Activated CD4-positive, alpha-beta T cell treated with anti-CD3 and anti-CD28 coated beads, Interleukin-2, amount 10 ng/mL, durations not matched to agents 24 days and 14 days (primary cell): ENCODE data around the gene TNFRSF4. TPM values are rescaled to one million over a fixed set of nuclear protein-coding genes. Genes with fewer than 3 reads are reported as not detected.
"Not testable (repeated sequence)": the region's sequence is repeated elsewhere in the genome, so short reads cannot be mapped to it uniquely, and the experiment has no call there.

Experiments
- DNase-seq: peaks from one replicate; pipeline ENCODE4 v3.0.0; 2022
- H3K27ac Mint-ChIP-seq: one replicate; pipeline ENCODE4 v1.8.0; 2022; ENCODE audit warnings: mild to moderate bottlenecking, mixed read lengths
- H3K27me3 Mint-ChIP-seq: one replicate; pipeline ENCODE4 v1.8.0; 2022; ENCODE audit warnings: mixed read lengths
- H3K36me3 Mint-ChIP-seq: one replicate; pipeline ENCODE4 v1.8.0; 2022; ENCODE audit warnings: low read depth, mild to moderate bottlenecking, mixed read lengths
- H3K4me1 Mint-ChIP-seq: one replicate; pipeline ENCODE4 v1.8.0; 2021; ENCODE audit warnings: mixed read lengths
- H3K4me3 Mint-ChIP-seq: one replicate; pipeline ENCODE4 v1.8.0; 2022; ENCODE audit warnings: mild to moderate bottlenecking, moderate library complexity, mixed read lengths
- H3K9me3 Mint-ChIP-seq: one replicate; pipeline ENCODE4 v1.8.0; 2021; ENCODE audit warnings: mixed read lengths
- intact Hi-C: fragments of 100-400 bp; cut with micrococcal nuclease; formaldehyde crosslinking; loops from one replicate; pipeline ENCODE4 v1.15.1; 2023
- total RNA-seq: library from RNA; stranded (reverse); gene quantifications from 2 replicates; pipeline ENCODE4 v1.2.3, GENCODE V29; 2022

Gene TNFRSF4
- total RNA-seq, 1 donor from 2014 or later: 702 TPM

- no peak for DNase-seq
- H3K27ac Mint-ChIP-seq: no peak overlapping the region
- no peaks in the 10 kb centered on the region for H3K9me3 Mint-ChIP-seq
- H3K4me3 Mint-ChIP-seq: no peak overlapping the region
- H3K4me1 Mint-ChIP-seq: peaks cover 4% of the 10 kb centered on the region
- H3K36me3 Mint-ChIP-seq: no peaks in the 10 kb centered on the region
- H3K27me3 Mint-ChIP-seq: peaks cover 12% of the 10 kb centered on the region
- intact Hi-C loops: no loop called here
Observed at GRCh38 chr1:1177452-1178206, 36.3 kb downstream of the TNFRSF4 start.

- no peak overlapping the region for H3K4me3 Mint-ChIP-seq
- H3K27me3 Mint-ChIP-seq: peaks cover 16% of the 10 kb centered on the region
- no peaks in the 10 kb centered on the region for H3K9me3 Mint-ChIP-seq
- DNase-seq: no peak
- no peaks in the 10 kb centered on the region for H3K36me3 Mint-ChIP-seq
- intact Hi-C loops: no loop called here
- no peak overlapping the region for H3K27ac Mint-ChIP-seq
- H3K4me1 Mint-ChIP-seq: peaks cover 8% of the 10 kb centered on the region
Observed at GRCh38 chr1:1176931-1177330, 37.0 kb downstream of the TNFRSF4 start.

GRCh38 chr1:1176063-1176761 is 37.7 kb downstream of the TNFRSF4 start:
- H3K36me3 Mint-ChIP-seq, DNase-seq, H3K4me1 Mint-ChIP-seq, H3K9me3 Mint-ChIP-seq, H3K27ac Mint-ChIP-seq, H3K4me3 Mint-ChIP-seq, intact Hi-C loops: not testable (repeated sequence)
- H3K27me3 Mint-ChIP-seq: peaks cover 16% of the 10 kb centered on the region

- Mint-ChIP-seq H3K27me3 (peaks cover 16% of the 10 kb centered on the region), H3K36me3 (no peaks in the 10 kb centered on the region), H3K4me3 (no peak overlapping the region), H3K27ac (no peak overlapping the region), H3K9me3 (no peaks in the 10 kb centered on the region), H3K4me1 (peaks cover 9% of the 10 kb centered on the region)
- DNase-seq: no peak
- intact Hi-C loops: no loop called here
Observed at GRCh38 chr1:1175221-1176062, 38.5 kb downstream of the TNFRSF4 start.

GRCh38 chr1:1173793-1174415 is 40.0 kb downstream of the TNFRSF4 start, which contains the start of gene TTLL10:
TSS of gene TTLL10 (plus strand) at chr1:1173880. CDS start at chr1:1179216, 5,336 bp downstream.
- Mint-ChIP-seq H3K4me1 (peaks cover 13% of the 10 kb centered on the region), H3K27ac (no peak within 1 kb of the TSS), H3K27me3 (peaks cover 19% of the 10 kb centered on the region), H3K4me3 (peak within 1 kb of the TSS; percentile 15), H3K36me3 (no peaks in the 10 kb centered on the region), H3K9me3 (no peaks in the 10 kb centered on the region)
- peak; percentile 92 for DNase-seq
- intact Hi-C loops: no loop called here

- Mint-ChIP-seq H3K9me3 (no peaks in the 10 kb centered on the region), H3K27me3 (peaks cover 19% of the 10 kb centered on the region), H3K27ac (no peak overlapping the region), H3K4me1 (peaks cover 13% of the 10 kb centered on the region), H3K4me3 (peak overlapping the region; percentile 15), H3K36me3 (no peaks in the 10 kb centered on the region)
- intact Hi-C loops: no loop called here
- no peak for DNase-seq
Observed at GRCh38 chr1:1173061-1173792, 40.7 kb downstream of the TNFRSF4 start.

- peak overlapping the region; percentile 30 for H3K4me3 Mint-ChIP-seq
Observed at GRCh38 chr1:1171546-1172340, 42.2 kb downstream of the TNFRSF4 start.

GRCh38 chr1:1171161-1171545 is 42.8 kb downstream of the TNFRSF4 start:
- no peak overlapping the region for H3K27ac Mint-ChIP-seq
- intact Hi-C loops: no loop called here
- no peak for DNase-seq
- H3K9me3 Mint-ChIP-seq: no peaks in the 10 kb centered on the region
- H3K4me3 Mint-ChIP-seq: no peak overlapping the region
- H3K27me3 Mint-ChIP-seq: peaks cover 14% of the 10 kb centered on the region
- peaks cover 9% of the 10 kb centered on the region for H3K4me1 Mint-ChIP-seq
- no peaks in the 10 kb centered on the region for H3K36me3 Mint-ChIP-seq

More at GRCh38 chr1:1171546-1172340, 42.2 kb downstream of the TNFRSF4 start:
- H3K36me3 Mint-ChIP-seq: no peaks in the 10 kb centered on the region
- H3K27ac Mint-ChIP-seq: no peak overlapping the region
- H3K27me3 Mint-ChIP-seq: peaks cover 15% of the 10 kb centered on the region
- intact Hi-C loops: no loop called here
- H3K9me3 Mint-ChIP-seq: no peaks in the 10 kb centered on the region
- peak; percentile 75 for DNase-seq
- H3K4me1 Mint-ChIP-seq: peaks cover 10% of the 10 kb centered on the region

- intact Hi-C loops: no loop called here
- peaks cover 9% of the 10 kb centered on the region for H3K4me1 Mint-ChIP-seq
- H3K36me3 Mint-ChIP-seq: no peaks in the 10 kb centered on the region
- DNase-seq: no peak
- no peak overlapping the region for H3K27ac Mint-ChIP-seq
- no peak overlapping the region for H3K4me3 Mint-ChIP-seq
- peaks cover 11% of the 10 kb centered on the region for H3K27me3 Mint-ChIP-seq
- H3K9me3 Mint-ChIP-seq: no peaks in the 10 kb centered on the region
Observed at GRCh38 chr1:1170215-1171091, 43.5 kb downstream of the TNFRSF4 start.

- no peak for DNase-seq
- H3K4me1 Mint-ChIP-seq: peaks cover 9% of the 10 kb centered on the region
- peaks cover 10% of the 10 kb centered on the region for H3K27me3 Mint-ChIP-seq
- H3K9me3 Mint-ChIP-seq: no peaks in the 10 kb centered on the region
- intact Hi-C loops: no loop called here
- H3K27ac Mint-ChIP-seq: no peak overlapping the region
- H3K36me3 Mint-ChIP-seq: no peaks in the 10 kb centered on the region
- H3K4me3 Mint-ChIP-seq: no peak overlapping the region
Observed at GRCh38 chr1:1169429-1170214, 44.3 kb downstream of the TNFRSF4 start.
